ENCODE results near the gene CCDC87.

- TF ChIP-seq CTCF (conservative IDR thresholded peaks at IDR 0.05; ENCODE audit: low read depth in 2 of 2) = no peak
- TF ChIP-seq EZH2phosphoT487 (IDR thresholded peaks at IDR 0.05; ENCODE audit: unreplicated experiment) = no peak
- no peak for TF ChIP-seq EZH2 (IDR thresholded peaks at IDR 0.05; ENCODE audit: low read depth, unreplicated experiment)
- no peak for TF ChIP-seq REST (IDR thresholded peaks at IDR 0.05; ENCODE audit: unreplicated experiment)
- no peak for TF ChIP-seq JUNB (IDR thresholded peaks at IDR 0.05; ENCODE audit: unreplicated experiment)
- no peak for TF ChIP-seq POLR2AphosphoS5 (IDR thresholded peaks at IDR 0.05; ENCODE audit: low read depth)
- TF ChIP-seq CREB1 (CRISPR knock-in tag; IDR thresholded peaks at IDR 0.05; ENCODE audit: low read depth) = no peak
- no peak for TF ChIP-seq NANOG (IDR thresholded peaks at IDR 0.05; ENCODE audit: borderline replicate concordance)
- TF ChIP-seq ETS1 (IDR thresholded peaks at IDR 0.05) = no peak
- TF ChIP-seq ZNF331 (CRISPR knock-in tag; IDR thresholded peaks at IDR 0.05; ENCODE audit: low read depth) = no peak
- TF ChIP-seq ZNF462 (CRISPR knock-in tag; IDR thresholded peaks at IDR 0.05) = no peak
- TF ChIP-seq STAT1 (IDR thresholded peaks at IDR 0.05; ENCODE audit: unreplicated experiment) = no peak
These were observed 22.0 kb downstream of the CCDC87 start for GRCh38 chr11:66570850-66571180.
